Measurements from ENCODE around the gene PDGFA.

PDGFA gene

GRCh38 chr7:485188-486081 lies 34.2 kb downstream of the PDGFA start:
- no peak for DNase-seq

GRCh38 chr7:484356-485101 lies 35.1 kb downstream of the PDGFA start:
- no peak for DNase-seq

- DNase-seq: no peak
These were observed 35.8 kb downstream of the PDGFA start for GRCh38 chr7:483656-484355.

- no peak for DNase-seq
These were observed 37.0 kb downstream of the PDGFA start for GRCh38 chr7:482521-483083.

GRCh38 chr7:481219-481930 lies 38.3 kb downstream of the PDGFA start:
- DNase-seq: no peak

GRCh38 chr7:480531-481218 lies 39.0 kb downstream of the PDGFA start:
- peak; percentile 46 for DNase-seq

- no peak for DNase-seq
These were observed 39.6 kb downstream of the PDGFA start for GRCh38 chr7:479948-480499.

GRCh38 chr7:479115-479947 lies 40.3 kb downstream of the PDGFA start:
- DNase-seq: no peak

- no peak for DNase-seq
These were observed 41.9 kb downstream of the PDGFA start for GRCh38 chr7:477626-478220.

- DNase-seq: no peak
These were observed 42.8 kb downstream of the PDGFA start for GRCh38 chr7:476736-477360.

- no peak for DNase-seq
These were observed 43.6 kb downstream of the PDGFA start for GRCh38 chr7:475951-476441.

GRCh38 chr7:475425-475728 lies 44.3 kb downstream of the PDGFA start:
- no peak for DNase-seq

GRCh38 chr7:474605-475424 lies 44.8 kb downstream of the PDGFA start:
- no peak for DNase-seq

- DNase-seq: no peak
These were observed 45.6 kb downstream of the PDGFA start for GRCh38 chr7:473870-474604.

- no peak for DNase-seq
These were observed 46.4 kb downstream of the PDGFA start for GRCh38 chr7:473211-473734.

GRCh38 chr7:472640-472957 lies 47.0 kb downstream of the PDGFA start:
- no peak for DNase-seq

- DNase-seq: no peak
These were observed 47.6 kb downstream of the PDGFA start for GRCh38 chr7:471866-472639.
